Heart left ventricle (tissue), 13 donors: ENCODE results near the gene ZNF468.

Experiments
- POLR2A ChIP-seq, 2 donors: fragments of 450-650 bp; IDR thresholded peaks; one replicate each; pipeline ENCODE4 v1.6.1; 2017; ENCODE audit warnings: antibody characterized with exemption in 2 of 2, mild to moderate bottlenecking in 2 of 2, moderate library complexity in 2 of 2
- TF ChIP-seq, protein P1 (sequence below), 12 donors: fragments of 200-600 bp; sonication (generic) in 4 of 12; IDR thresholded peaks; one replicate each; pipeline versions ENCODE4 v1.5.0 to v1.8.0; 2018 to 2022; ENCODE audit warnings: antibody characterized with exemption in 12 of 12, mild to moderate bottlenecking in 5 of 12
- donor health status: ischemic (EF 13 %, LVEDD 7.1; RV severe dilation, severe dysfunction).
- donor health status: DM: no; HTN: yes; CAD: no.
- donor health status: DM: no; HTN: no; CAD: no.
- donor health status: ischemic (EF 25% LVEDD 6.9; RV normal size, moderate dysfunction).
- donor health status: ischemic (EF 25% LVEDD 5.7; RV mildly dilated, moderate dysfunction).
- donor health status: ischemic (EF 35%, LVEDD 5.7; RV mildly dilated, moderate dysfunction).
- donor health status: nonischemic (EF 11% LVEDD 7.7; RV severe dilation, severe dysfunction).
- donor health status: DM: yes; HTN: yes; CAD: no.
- donor health status: PGD.
- donor health status: ischemic (EF 29% LVEDD 5.4; RV normal size, mild dysfunction).
- donor health status: nonischemic (EF 23%, LVEDD 6.1; RV moderate dilation, normal function).

DNA sequence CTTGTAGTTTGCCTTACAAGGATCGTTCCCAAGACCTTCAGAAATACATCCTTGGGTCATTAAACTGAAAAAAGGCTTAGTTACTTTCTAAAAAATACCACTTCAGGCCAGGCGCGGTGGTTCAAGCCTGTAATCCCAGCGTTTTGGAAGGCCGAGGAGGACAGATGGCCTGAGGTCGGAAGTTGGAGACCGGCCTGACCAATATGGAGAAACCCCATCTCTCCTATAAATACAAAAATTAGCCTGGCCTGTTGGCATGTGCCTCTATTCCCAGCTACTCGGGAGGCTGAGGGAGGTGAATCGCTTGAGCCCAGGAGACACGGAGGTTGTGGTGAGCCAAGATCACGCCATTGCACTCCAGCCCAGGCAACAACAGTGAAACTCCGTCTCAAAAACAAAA lies 33.7 kb downstream of the ZNF468 start:
- TF ChIP-seq, protein P1, sequence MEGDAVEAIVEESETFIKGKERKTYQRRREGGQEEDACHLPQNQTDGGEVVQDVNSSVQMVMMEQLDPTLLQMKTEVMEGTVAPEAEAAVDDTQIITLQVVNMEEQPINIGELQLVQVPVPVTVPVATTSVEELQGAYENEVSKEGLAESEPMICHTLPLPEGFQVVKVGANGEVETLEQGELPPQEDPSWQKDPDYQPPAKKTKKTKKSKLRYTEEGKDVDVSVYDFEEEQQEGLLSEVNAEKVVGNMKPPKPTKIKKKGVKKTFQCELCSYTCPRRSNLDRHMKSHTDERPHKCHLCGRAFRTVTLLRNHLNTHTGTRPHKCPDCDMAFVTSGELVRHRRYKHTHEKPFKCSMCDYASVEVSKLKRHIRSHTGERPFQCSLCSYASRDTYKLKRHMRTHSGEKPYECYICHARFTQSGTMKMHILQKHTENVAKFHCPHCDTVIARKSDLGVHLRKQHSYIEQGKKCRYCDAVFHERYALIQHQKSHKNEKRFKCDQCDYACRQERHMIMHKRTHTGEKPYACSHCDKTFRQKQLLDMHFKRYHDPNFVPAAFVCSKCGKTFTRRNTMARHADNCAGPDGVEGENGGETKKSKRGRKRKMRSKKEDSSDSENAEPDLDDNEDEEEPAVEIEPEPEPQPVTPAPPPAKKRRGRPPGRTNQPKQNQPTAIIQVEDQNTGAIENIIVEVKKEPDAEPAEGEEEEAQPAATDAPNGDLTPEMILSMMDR (IDR thresholded peaks at IDR 0.05), result no peak
- no peak for TF ChIP-seq POLR2A (IDR thresholded peaks at IDR 0.05)
